ENCODE measurements around the gene WWC2.
"Not testable (repeated sequence)": the region's sequence is repeated elsewhere in the genome, so short reads cannot be mapped to it uniquely, and the experiment has no call there.

The WWC2 gene

DNA sequence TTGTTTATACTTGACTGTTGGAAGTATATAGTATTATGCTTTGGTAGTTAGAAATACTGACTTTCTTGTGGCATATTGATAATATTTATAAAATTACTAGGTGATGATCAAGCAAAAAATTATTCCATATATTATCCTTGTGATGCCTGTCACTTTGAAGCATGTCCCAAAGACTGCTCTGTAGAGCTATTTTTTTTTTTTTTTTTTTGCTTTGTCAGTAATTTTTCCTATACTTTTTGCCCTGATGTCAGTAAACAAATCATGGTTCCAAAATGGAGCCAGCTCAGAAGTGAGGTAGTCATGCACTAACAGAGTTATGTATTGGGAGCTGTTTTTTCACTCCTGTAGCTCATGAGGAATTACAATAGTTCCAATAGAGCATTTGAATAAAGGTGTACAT lies 11.2 kb downstream of the WWC2 start:
- ATAC-seq (replicated peaks) (no peak), DNase-seq (no peak)
- Mint-ChIP-seq H3K36me3 (ENCODE audit: insufficient read depth) (no peaks in the 10 kb centered on the region), H3K27me3 (peaks cover 0 to 8% of the 10 kb centered on the region in 2 donors), H3K9me3 (no peaks in the 10 kb centered on the region), H3K27ac (no peak overlapping the region), H3K4me3 (no peak overlapping the region), H3K4me1 (ENCODE audit: low read depth in 2 of 2) (no peaks in the 10 kb centered on the region)

DNA sequence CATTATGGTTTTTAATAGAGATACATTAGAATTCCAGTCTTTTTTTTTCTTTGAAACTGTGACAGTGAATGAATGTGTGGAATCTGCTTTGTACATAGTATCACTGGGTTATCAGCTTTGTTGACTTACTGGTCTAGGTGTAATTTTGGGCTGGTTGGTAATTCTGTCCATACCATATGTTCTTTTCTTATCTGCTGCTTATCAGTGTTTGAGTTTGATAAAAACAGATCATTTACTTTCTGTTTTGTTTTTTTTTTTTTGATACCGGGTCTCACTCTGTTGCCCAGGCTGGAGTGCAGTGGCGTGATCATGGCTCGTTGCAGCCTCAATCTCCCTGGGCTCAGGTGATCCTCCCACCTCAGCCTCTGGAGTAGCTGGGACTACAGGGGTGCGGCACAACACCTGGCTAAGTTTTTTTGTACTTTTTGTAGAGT lies 12.4 kb downstream of the WWC2 start:
- peaks cover 0 to 8% of the 10 kb centered on the region in 2 donors for H3K27me3 Mint-ChIP-seq
- H3K27ac Mint-ChIP-seq = no peak overlapping the region
- H3K4me3 Mint-ChIP-seq = no peak overlapping the region
- H3K9me3 Mint-ChIP-seq = no peaks in the 10 kb centered on the region
- ATAC-seq (replicated peaks) (no peak), DNase-seq (no peak)
- H3K4me1 Mint-ChIP-seq (ENCODE audit: low read depth in 2 of 2) = no peaks in the 10 kb centered on the region
- H3K36me3 Mint-ChIP-seq (ENCODE audit: insufficient read depth) = no peaks in the 10 kb centered on the region

DNA sequence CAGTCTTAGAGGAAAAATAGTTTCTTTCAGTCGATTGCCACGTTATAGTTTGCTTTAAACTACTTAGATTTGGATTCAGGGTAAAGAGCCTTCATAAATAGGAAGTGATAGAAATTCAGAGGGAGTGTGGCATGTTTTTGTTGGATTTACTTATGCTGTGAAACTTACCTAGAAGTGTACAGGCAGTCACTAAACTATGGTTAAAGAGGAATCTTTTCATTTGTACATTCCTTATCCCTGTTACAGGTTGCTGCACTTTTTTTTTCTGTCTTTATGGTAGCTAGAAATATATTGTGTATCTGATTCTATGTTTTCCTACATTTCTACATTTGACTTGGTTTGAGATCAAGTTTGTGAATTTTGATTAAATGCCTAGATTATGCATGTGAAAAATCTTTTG lies 19.1 kb downstream of the WWC2 start:
- Mint-ChIP-seq H3K4me3 (no peak overlapping the region), H3K36me3 (ENCODE audit: insufficient read depth) (no peaks in the 10 kb centered on the region), H3K9me3 (no peaks in the 10 kb centered on the region), H3K27ac (no peak overlapping the region), H3K4me1 (ENCODE audit: low read depth in 2 of 2) (no peaks in the 10 kb centered on the region), H3K27me3 (no peaks in the 10 kb centered on the region)
- no peak for DNase-seq
- no peak for ATAC-seq (replicated peaks)

DNA sequence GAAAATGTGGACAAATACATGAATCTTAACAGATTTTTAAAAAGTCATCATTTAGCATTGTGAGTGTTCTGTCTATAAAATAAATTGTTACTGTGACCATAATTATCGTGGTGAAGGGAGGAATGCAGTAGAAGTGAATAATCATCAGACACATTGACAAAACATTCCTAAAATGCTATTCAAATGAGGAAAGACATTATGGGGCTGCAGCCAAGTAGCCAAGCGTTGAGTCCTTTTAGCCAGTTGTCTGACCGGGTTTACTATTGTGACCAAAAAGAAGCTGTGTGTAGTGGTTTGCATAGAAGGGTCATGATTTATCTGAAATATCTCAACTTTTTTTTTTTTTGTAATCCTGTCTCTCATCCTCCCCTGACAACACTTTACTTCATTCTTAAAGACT lies 19.5 kb downstream of the WWC2 start:
- Mint-ChIP-seq H3K27me3 (no peaks in the 10 kb centered on the region), H3K36me3 (ENCODE audit: insufficient read depth) (no peaks in the 10 kb centered on the region), H3K4me3 (no peak overlapping the region), H3K4me1 (ENCODE audit: low read depth in 2 of 2) (no peaks in the 10 kb centered on the region), H3K9me3 (no peaks in the 10 kb centered on the region), H3K27ac (no peak overlapping the region)
- ATAC-seq (replicated peaks) = no peak
- no peak for DNase-seq

DNA sequence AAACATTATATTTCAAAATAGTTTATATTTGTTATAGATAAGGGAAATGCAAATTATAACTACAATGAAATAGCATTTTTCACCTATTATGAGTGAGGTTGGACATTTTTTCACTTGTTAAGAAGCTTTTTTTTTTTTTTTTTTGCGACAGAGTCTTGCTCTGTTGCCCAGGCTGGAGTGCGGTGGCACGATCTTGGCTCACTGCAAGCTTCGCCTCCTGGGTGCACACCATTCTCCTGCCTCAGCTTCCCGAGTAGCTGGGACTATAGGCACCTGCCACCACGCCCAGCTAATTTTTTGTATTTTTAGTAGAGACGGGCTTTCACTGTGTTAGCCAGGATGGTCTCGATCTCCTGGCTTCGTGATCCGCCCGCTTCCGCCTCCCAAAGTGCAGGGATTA lies 22.6 kb downstream of the WWC2 start:
- not testable (repeated sequence) for H3K4me3 Mint-ChIP-seq; H3K36me3 Mint-ChIP-seq (ENCODE audit: insufficient read depth); H3K27me3 Mint-ChIP-seq; DNase-seq; H3K9me3 Mint-ChIP-seq; ATAC-seq (replicated peaks); H3K4me1 Mint-ChIP-seq (ENCODE audit: low read depth in 2 of 2); H3K27ac Mint-ChIP-seq

DNA sequence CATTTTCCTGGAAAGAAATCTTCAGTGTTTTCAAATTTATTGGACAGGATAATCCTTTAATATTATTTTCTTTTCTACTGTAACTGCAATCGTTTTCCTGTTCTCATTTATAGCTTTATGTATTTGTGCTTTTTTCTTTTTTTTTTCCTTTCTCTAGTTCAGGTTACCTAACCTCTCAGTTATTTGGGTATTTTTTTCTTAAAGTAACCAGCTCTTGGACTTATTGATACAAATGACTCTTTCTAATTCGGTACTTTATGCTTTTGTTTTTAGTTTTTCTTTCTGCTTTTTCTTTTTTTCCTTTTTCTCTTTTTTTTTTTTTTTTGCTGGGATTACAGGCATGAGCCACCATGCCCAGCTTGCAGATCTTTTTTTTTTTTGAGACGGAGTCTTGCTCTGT lies 25.2 kb downstream of the WWC2 start:
- Mint-ChIP-seq H3K4me1 (ENCODE audit: low read depth in 2 of 2) (no peaks in the 10 kb centered on the region), H3K4me3 (no peak overlapping the region), H3K36me3 (ENCODE audit: insufficient read depth) (peaks cover 3% of the 10 kb centered on the region), H3K9me3 (no peaks in the 10 kb centered on the region), H3K27ac (no peak overlapping the region), H3K27me3 (no peaks in the 10 kb centered on the region)
- ATAC-seq (replicated peaks) (no peak), DNase-seq (no peak)

DNA sequence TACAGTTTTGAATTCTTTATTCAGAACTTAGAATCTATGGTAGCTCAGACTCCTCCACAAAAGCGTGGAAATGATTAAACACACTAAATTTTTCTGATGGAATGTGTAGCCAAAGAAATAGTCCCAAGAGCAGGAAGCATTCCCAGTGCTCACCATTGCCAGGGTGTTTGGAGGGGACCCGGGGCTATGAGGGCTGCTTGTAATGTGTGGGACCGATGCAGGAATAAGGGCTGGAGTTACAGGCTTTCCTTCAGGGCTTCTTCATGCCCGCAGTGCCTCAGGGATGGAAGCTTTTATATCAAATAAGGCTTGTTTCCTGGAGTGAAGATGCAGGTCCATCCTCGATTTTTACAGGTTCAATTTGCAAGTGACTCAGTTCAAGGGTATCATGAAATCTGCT lies 25.8 kb downstream of the WWC2 start:
- Mint-ChIP-seq H3K36me3 (ENCODE audit: insufficient read depth) (peaks cover 3% of the 10 kb centered on the region), H3K4me3 (no peak overlapping the region), H3K4me1 (ENCODE audit: low read depth in 2 of 2) (no peaks in the 10 kb centered on the region), H3K27me3 (no peaks in the 10 kb centered on the region), H3K9me3 (no peaks in the 10 kb centered on the region), H3K27ac (no peak overlapping the region)
- no peak for DNase-seq
- no peak for ATAC-seq (replicated peaks)

DNA sequence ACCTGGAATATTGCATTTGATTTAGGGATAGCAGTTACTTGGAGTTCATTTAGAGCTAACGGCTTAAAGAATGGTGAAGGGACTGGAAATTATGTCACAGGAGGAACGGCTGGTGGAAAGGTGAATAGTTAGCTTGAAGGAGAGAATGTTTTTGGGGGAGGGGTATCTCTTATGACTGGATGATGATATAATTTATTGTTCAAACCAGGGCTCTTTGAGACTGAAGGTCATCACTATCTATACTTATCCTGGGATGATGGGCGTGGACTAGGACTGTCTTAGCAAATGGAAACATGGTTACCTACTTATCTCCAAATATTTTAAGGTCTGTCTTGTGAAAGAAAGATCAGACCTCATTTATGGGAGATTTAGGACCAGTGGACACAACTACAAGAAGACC lies 30.1 kb downstream of the WWC2 start:
- Mint-ChIP-seq H3K27me3 (no peaks in the 10 kb centered on the region), H3K9me3 (no peaks in the 10 kb centered on the region), H3K4me1 (ENCODE audit: low read depth in 2 of 2) (no peaks in the 10 kb centered on the region), H3K27ac (no peak overlapping the region), H3K36me3 (ENCODE audit: insufficient read depth) (peaks cover 3% of the 10 kb centered on the region), H3K4me3 (no peak overlapping the region)
- no peak for ATAC-seq (replicated peaks)
- no peak for DNase-seq

DNA sequence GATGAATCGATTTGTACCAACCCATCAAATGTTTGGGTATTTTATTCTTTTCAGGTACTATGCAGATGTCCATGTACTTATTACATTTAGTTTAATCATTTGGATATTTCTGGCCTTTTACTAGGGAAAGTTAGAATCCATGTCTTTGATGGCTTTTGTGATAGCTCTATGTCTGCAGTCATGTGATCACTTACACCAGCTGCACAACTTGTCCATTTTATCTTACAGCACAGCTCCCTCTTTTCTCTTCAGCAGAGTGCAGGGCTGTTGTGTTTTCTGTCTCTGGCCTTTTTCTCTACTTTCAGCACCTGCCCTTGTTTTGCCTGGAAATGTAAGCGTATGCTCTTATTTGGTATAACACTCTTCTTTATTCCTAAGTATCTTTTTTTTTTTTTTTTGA lies 30.6 kb downstream of the WWC2 start:
- DNase-seq = no peak
- no peak for ATAC-seq (replicated peaks)
- peaks cover under 1% of the 10 kb centered on the region for H3K36me3 Mint-ChIP-seq (ENCODE audit: insufficient read depth)
- H3K4me3 Mint-ChIP-seq = no peak overlapping the region
- no peaks in the 10 kb centered on the region for H3K9me3 Mint-ChIP-seq
- H3K4me1 Mint-ChIP-seq (ENCODE audit: low read depth in 2 of 2) = no peaks in the 10 kb centered on the region
- no peaks in the 10 kb centered on the region for H3K27me3 Mint-ChIP-seq
- H3K27ac Mint-ChIP-seq = no peak overlapping the region

DNA sequence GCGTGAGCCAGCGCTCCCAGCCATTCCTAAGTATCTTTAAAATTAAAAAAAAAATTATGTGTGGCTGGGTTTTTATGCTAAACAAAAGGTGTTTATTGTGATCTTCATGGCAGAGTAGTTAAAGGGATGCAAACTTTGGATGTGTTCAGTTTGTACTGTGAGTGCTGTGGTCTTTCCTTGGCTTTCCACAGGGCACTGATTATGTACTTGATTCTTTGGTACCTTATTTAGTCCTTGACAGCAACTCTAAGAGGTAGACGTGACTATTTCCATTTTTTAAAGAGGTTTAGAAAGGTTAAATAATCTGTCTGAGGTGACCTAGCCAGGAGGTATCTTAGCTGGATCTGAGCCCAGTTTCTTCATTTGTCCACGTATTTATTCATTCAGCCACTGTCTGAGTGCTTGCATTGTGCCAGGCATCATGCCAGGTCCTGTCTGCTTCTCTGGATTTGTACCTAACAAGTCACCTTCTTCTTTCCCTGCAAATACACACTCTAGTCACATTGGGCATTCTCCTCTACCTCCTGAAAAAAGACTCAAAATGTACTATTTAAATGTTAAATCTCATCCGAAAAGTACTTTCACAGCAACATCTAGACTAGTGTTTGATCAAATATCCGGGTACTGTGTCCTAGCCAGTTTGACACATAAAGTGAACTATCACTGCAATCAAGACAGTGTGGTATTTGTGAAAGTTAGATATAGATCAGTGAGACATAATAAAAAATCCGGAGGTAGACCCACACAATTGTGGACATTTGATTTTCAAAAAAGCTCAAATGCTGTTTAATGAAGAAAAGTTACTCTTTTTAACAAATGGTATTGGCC lies 31.5 kb downstream of the WWC2 start:
- Mint-ChIP-seq H3K4me1 (ENCODE audit: low read depth in 2 of 2) (no peaks in the 10 kb centered on the region), H3K27me3 (peaks cover 0 to 6% of the 10 kb centered on the region in 2 donors), H3K36me3 (ENCODE audit: insufficient read depth) (no peaks in the 10 kb centered on the region), H3K27ac (no peak overlapping the region), H3K4me3 (no peak overlapping the region), H3K9me3 (no peaks in the 10 kb centered on the region)
- DNase-seq (no peak), ATAC-seq (replicated peaks) (no peak)

DNA sequence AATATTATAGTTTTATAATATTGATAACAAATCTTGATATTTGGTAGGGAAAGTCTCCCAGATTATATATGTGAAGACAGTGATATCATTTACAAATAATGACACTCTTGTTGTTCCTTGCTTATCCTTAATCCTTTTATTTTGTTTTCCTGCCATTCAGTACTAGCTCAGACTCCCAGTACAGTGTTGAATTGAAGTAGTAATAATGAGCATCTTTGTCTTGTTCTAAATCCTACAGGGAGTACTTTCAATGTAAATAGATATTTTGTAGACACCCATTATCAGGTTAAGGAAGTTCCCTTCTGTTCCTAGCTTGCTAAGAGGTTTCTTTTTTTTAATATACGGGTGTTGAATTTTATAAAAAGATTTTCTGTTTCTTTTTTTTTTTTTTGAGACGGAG lies 33.0 kb downstream of the WWC2 start:
- Mint-ChIP-seq H3K4me1 (ENCODE audit: low read depth in 2 of 2) (no peaks in the 10 kb centered on the region), H3K27ac (no peak overlapping the region), H3K27me3 (peaks cover 0 to 12% of the 10 kb centered on the region in 2 donors), H3K4me3 (no peak overlapping the region), H3K9me3 (no peaks in the 10 kb centered on the region), H3K36me3 (ENCODE audit: insufficient read depth) (no peaks in the 10 kb centered on the region)
- DNase-seq (no peak), ATAC-seq (replicated peaks) (no peak)

DNA sequence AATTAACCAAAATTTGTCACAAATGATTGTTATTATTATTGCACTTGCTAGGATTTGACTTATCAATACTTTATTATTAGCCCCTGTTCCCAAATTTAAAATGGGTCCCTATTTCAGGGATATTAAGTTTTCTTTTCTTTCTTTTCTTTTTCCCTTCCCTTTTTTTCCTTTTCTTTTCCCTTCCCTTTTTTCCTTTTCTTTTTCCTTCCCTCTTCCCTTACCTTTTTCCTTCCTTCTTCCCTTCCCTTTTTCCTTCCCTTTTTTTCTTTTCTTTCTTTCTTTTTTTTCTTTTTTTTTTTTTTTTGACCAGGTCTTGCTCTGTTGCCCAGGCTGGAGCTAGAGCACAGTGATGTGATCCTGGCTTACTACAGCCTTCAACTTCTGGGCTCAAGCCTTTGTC lies 33.8 kb downstream of the WWC2 start:
- H3K27ac Mint-ChIP-seq = no peak overlapping the region
- H3K4me1 Mint-ChIP-seq (ENCODE audit: low read depth in 2 of 2) = no peaks in the 10 kb centered on the region
- H3K36me3 Mint-ChIP-seq (ENCODE audit: insufficient read depth) = no peaks in the 10 kb centered on the region
- peaks cover 0 to 14% of the 10 kb centered on the region in 2 donors for H3K27me3 Mint-ChIP-seq
- DNase-seq (no peak), ATAC-seq (replicated peaks) (no peak)
- no peaks in the 10 kb centered on the region for H3K9me3 Mint-ChIP-seq
- no peak overlapping the region for H3K4me3 Mint-ChIP-seq

DNA sequence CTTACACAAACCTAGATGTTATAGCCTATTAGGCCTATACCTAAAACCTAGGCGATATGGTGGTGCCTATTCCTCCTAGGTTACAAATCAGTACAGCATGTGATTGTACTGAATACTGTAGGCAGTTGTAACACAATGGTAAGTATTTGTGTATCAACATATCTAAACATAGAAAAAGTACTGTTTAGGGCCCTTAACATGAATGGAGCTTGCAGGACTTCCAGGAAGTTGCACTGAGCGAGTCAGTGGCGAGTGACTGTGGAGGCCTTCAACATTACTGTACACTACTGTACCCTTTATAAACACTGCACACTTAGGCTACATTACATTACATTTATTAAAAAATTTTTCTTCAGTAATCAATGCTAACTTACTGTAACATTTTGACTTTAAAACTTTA lies 37.8 kb downstream of the WWC2 start:
- Mint-ChIP-seq H3K4me1 (ENCODE audit: low read depth in 2 of 2) (peaks cover 0 to 2% of the 10 kb centered on the region in 2 donors), H3K27me3 (peaks cover 0 to 31% of the 10 kb centered on the region in 2 donors), H3K9me3 (no peaks in the 10 kb centered on the region), H3K4me3 (no peak overlapping the region), H3K36me3 (ENCODE audit: insufficient read depth) (no peaks in the 10 kb centered on the region), H3K27ac (no peak overlapping the region)
- ATAC-seq (replicated peaks) (no peak), DNase-seq (no peak)

DNA sequence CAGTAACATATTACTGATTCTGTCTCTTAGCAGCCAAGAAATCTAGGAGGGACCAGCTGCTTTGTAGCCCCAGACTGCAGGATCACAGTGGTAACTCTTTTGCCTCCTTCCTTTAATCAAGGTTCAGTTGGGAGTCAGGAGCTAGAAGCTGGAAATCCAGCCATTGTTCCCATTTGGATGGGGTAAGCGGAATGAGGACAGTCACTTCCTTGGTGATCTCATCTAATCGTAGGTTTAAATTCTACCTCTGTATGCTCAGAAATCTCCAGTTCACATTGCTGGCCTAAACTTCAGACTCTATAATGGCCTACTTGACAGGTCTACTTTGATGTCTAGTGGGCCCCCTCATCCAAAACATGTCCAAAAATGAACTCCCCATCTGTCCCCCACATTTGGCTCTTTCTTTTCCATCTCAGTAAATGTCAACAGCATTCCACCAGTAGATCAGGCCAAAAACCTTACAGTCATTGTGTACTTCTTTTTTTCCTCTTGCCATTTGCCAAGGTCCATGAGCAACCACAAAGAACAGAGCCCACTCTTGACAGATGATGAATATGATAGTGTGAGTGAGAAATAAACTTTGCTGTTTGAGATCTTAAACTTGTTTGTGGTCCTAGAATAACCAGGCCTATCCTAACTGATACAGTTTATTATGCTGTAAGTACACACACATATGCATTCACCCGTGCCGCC lies 40.1 kb downstream of the WWC2 start:
- H3K4me1 Mint-ChIP-seq (ENCODE audit: low read depth in 2 of 2) = peaks cover 2 to 3% of the 10 kb centered on the region in 2 donors
- DNase-seq (no peak), ATAC-seq (replicated peaks) (no peak)
- no peak overlapping the region for H3K27ac Mint-ChIP-seq
- H3K4me3 Mint-ChIP-seq = no peak overlapping the region
- peaks cover 0 to 31% of the 10 kb centered on the region in 2 donors for H3K27me3 Mint-ChIP-seq
- no peaks in the 10 kb centered on the region for H3K36me3 Mint-ChIP-seq (ENCODE audit: insufficient read depth)
- H3K9me3 Mint-ChIP-seq = no peaks in the 10 kb centered on the region
